HepG2 (cell line): ENCODE measurements around the gene NDUFB8. TPM values are rescaled to one million over a fixed set of nuclear protein-coding genes. Genes with fewer than 3 reads are reported as not detected.

Source experiments
- BRF2 ChIP-seq: sonication (generic); formaldehyde crosslinking; IDR thresholded peaks from 2 replicates; pipeline ENCODE4 v1.8.1; 2022; ENCODE audit warnings: mild to moderate bottlenecking, missing genetic modification reagents
- CBX2 ChIP-seq, 2 experiments: fragments of 200-600 bp in 1 of 2; sonication (generic); formaldehyde crosslinking in 1 of 2; IDR thresholded peaks; 2 replicates each; pipeline versions ENCODE4 v1.7.0 to v1.8.1; 2018 to 2022; ENCODE audit warnings: low read depth in 2 of 2, low read length in 1 of 2, mild to moderate bottlenecking in 1 of 2, missing genetic modification reagents in 1 of 2
- CEBPG ChIP-seq: IDR thresholded peaks from 2 replicates; pipeline ENCODE4 v1.6.1; 2016
- FOXK1 ChIP-seq: sonication (generic); formaldehyde crosslinking; IDR thresholded peaks from 2 replicates; pipeline ENCODE4 v1.4.0; 2020; ENCODE audit warnings: low read depth, missing genetic modification reagents, borderline replicate concordance
- FOXK2 ChIP-seq: fragments of 450-650 bp; IDR thresholded peaks from 2 replicates; pipeline ENCODE4 v1.6.1; 2016
- GMEB1 ChIP-seq: sonication (generic); formaldehyde crosslinking; IDR thresholded peaks from 2 replicates; pipeline ENCODE4 v1.5.1; 2020; ENCODE audit warnings: missing genetic modification reagents, mild to moderate bottlenecking, borderline replicate concordance
- KDM3A ChIP-seq: IDR thresholded peaks from 2 replicates; pipeline ENCODE4 v1.6.1; 2018; ENCODE audit warnings: low read depth, missing compliant biosample characterization
- MAFK ChIP-seq, 2 experiments: IDR thresholded peaks in 1 of 2; conservative IDR thresholded peaks in 1 of 2; 2 replicates each; pipeline ENCODE4 v1.6.1; 2011; ENCODE audit warnings: improper control_type of control experiment in 2 of 2, low read length in 2 of 2
- MBNL3 ChIP-seq: fragments of 250-450 bp; sonication (Bioruptor Pico); conservative IDR thresholded peaks from 2 replicates; pipeline ENCODE4 v1.8.0; 2022; ENCODE audit warnings: mild to moderate bottlenecking, inconsistent platforms
- MIER2 ChIP-seq: IDR thresholded peaks from 2 replicates; pipeline ENCODE4 v1.6.1; 2016; ENCODE audit warnings: missing biosample characterization, missing genetic modification reagents
- MIER3 ChIP-seq: IDR thresholded peaks from 2 replicates; pipeline ENCODE4 v1.6.1; 2016; ENCODE audit warnings: missing compliant biosample characterization, borderline replicate concordance
- THAP8 ChIP-seq: sonication (generic); formaldehyde crosslinking; IDR thresholded peaks from 2 replicates; pipeline ENCODE4 v1.5.1; 2020; ENCODE audit warnings: missing genetic modification reagents, mild to moderate bottlenecking, borderline replicate concordance
- ZKSCAN5 ChIP-seq: sonication (generic); formaldehyde crosslinking; IDR thresholded peaks from 2 replicates; pipeline ENCODE4 v1.5.1; 2020; ENCODE audit warnings: mild to moderate bottlenecking, missing genetic modification reagents
- ZNF101 ChIP-seq: sonication (generic); formaldehyde crosslinking; IDR thresholded peaks from 2 replicates; pipeline ENCODE4 v1.4.0; 2020; ENCODE audit warnings: mild to moderate bottlenecking, low read depth, missing genetic modification reagents, borderline replicate concordance
- ZNF207 ChIP-seq: fragments of 450-650 bp; IDR thresholded peaks from 2 replicates; pipeline ENCODE4 v1.6.1; 2016; ENCODE audit warnings: antibody characterized with exemption, borderline replicate concordance
- ZNF432 ChIP-seq: sonication (generic); formaldehyde crosslinking; IDR thresholded peaks from 2 replicates; pipeline ENCODE4 v1.5.0; 2020; ENCODE audit warnings: missing genetic modification reagents, mild to moderate bottlenecking, borderline replicate concordance
- ZNF496 ChIP-seq: sonication (generic); formaldehyde crosslinking; IDR thresholded peaks from 2 replicates; pipeline ENCODE4 v1.8.1; 2023; ENCODE audit warnings: mild to moderate bottlenecking, moderate library complexity, missing genetic modification reagents; ENCODE audit not compliant: insufficient replicate concordance
- ZNF547 ChIP-seq: sonication (generic); formaldehyde crosslinking; IDR thresholded peaks from 2 replicates; pipeline ENCODE4 v1.5.1; 2020; ENCODE audit warnings: mild to moderate bottlenecking, missing genetic modification reagents
- polyA plus RNA-seq, 8 experiments: library from polyadenylated mRNA; depleted of rRNA in 3 of 8; stranded (reverse) in 7 of 8; unstranded in 1 of 8; fragments of >200 nt; fragmentation: Illumina TruSeq in 4 of 8; extraction: Trizol in 4 of 8; gene quantifications; 2 replicates each; pipeline versions ENCODE4 v1.2.1 to v1.2.3, GENCODE V29; 2011 to 2016; ENCODE audit warnings: low read depth in 4 of 8, missing spikeins in 1 of 8, mixed read lengths in 1 of 8; ENCODE audit not compliant: insufficient read depth in 1 of 8
- total RNA-seq, 5 experiments: library from RNA; depleted of rRNA; stranded (reverse); fragments of >200 nt; fragmentation: Illumina TruSeq; extraction: Trizol; gene quantifications; 2 replicates each; pipeline ENCODE4 v1.2.3, GENCODE V29; 2016; ENCODE audit warnings: low read depth in 1 of 5
- TF ChIP-seq, protein P1 (sequence below): sonication (generic); formaldehyde crosslinking; IDR thresholded peaks from 2 replicates; pipeline ENCODE4 v1.8.1; 2023; ENCODE audit warnings: mild to moderate bottlenecking, missing genetic modification reagents
- TF ChIP-seq, protein P2 (sequence below): sonication (generic); formaldehyde crosslinking; IDR thresholded peaks from 2 replicates; pipeline ENCODE4 v1.4.0; 2020; ENCODE audit warnings: mild to moderate bottlenecking, missing genetic modification reagents

Gene NDUFB8
- total and polyA plus RNA-seq, 2 of the 13 experiments (the other 11 are each of a cell fraction or from before 2014, with no cell fraction given), result 210 to 216 TPM

- TF ChIP-seq MBNL3 (CRISPR knock-in tag), result no peak
- TF ChIP-seq MIER3 (CRISPR knock-in tag), result no peak
- no peak for TF ChIP-seq BRF2 (CRISPR knock-in tag)
- TF ChIP-seq ZKSCAN5 (CRISPR knock-in tag), result no peak
- TF ChIP-seq THAP8 (CRISPR knock-in tag), result no peak
- no peak for TF ChIP-seq ZNF207
- no peak for TF ChIP-seq ZNF432 (CRISPR knock-in tag)
- TF ChIP-seq MIER2 (CRISPR knock-in tag), result no peak
- TF ChIP-seq ZNF496 (CRISPR knock-in tag), result no peak
- TF ChIP-seq GMEB1 (CRISPR knock-in tag), result no peak; the same call in 1 of the 2 replicates
- TF ChIP-seq FOXK1 (CRISPR knock-in tag), result no peak
- TF ChIP-seq FOXK2, result no peak
- TF ChIP-seq, protein P1, sequence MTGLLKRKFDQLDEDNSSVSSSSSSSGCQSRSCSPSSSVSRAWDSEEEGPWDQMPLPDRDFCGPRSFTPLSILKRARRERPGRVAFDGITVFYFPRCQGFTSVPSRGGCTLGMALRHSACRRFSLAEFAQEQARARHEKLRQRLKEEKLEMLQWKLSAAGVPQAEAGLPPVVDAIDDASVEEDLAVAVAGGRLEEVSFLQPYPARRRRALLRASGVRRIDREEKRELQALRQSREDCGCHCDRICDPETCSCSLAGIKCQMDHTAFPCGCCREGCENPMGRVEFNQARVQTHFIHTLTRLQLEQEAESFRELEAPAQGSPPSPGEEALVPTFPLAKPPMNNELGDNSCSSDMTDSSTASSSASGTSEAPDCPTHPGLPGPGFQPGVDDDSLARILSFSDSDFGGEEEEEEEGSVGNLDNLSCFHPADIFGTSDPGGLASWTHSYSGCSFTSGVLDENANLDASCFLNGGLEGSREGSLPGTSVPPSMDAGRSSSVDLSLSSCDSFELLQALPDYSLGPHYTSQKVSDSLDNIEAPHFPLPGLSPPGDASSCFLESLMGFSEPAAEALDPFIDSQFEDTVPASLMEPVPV (CRISPR knock-in tag), result peak; percentile 75
- peak; percentile 55; the same call in 1 of the 2 replicates for TF ChIP-seq ZNF547 (CRISPR knock-in tag)
- TF ChIP-seq, protein P2, sequence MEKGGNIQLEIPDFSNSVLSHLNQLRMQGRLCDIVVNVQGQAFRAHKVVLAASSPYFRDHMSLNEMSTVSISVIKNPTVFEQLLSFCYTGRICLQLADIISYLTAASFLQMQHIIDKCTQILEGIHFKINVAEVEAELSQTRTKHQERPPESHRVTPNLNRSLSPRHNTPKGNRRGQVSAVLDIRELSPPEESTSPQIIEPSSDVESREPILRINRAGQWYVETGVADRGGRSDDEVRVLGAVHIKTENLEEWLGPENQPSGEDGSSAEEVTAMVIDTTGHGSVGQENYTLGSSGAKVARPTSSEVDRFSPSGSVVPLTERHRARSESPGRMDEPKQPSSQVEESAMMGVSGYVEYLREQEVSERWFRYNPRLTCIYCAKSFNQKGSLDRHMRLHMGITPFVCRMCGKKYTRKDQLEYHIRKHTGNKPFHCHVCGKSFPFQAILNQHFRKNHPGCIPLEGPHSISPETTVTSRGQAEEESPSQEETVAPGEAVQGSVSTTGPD (CRISPR knock-in tag), result no peak
- TF ChIP-seq ZNF101 (CRISPR knock-in tag), result no peak
- no peak for TF ChIP-seq CEBPG (CRISPR knock-in tag)
- peak; percentile 50; the same call in 1 of the 2 replicates for TF ChIP-seq KDM3A (CRISPR knock-in tag)
- no peak for TF ChIP-seq MAFK (conservative IDR thresholded peaks at IDR 0.05 in 1 of 2, IDR thresholded peaks at IDR 0.05 in 1 of 2; ENCODE audit: low read length in 2 of 2)
- no peak for TF ChIP-seq CBX2 (IDR thresholded peaks at IDR 0.05; ENCODE audit: low read depth, low read length)
- peak; percentile 74; the same call in 1 of the 2 replicates for TF ChIP-seq CBX2 (CRISPR knock-in tag; IDR thresholded peaks at IDR 0.05; ENCODE audit: low read depth)
Observed at GRCh38 chr10:100482181-100482833, 47.4 kb downstream of the NDUFB8 start (continued).
